HepG2 (cell line): ENCODE measurements around the gene ANO6. TPM values are rescaled to one million over a fixed set of nuclear protein-coding genes. Genes with fewer than 3 reads are reported as not detected.

Experiments
- ATAC-seq: fragments of 200-7000 bp; cut with Tn5 transposase; 3 replicates; pipeline ENCODE4 v1.9.1; 2020; ENCODE audit warnings: mild to moderate bottlenecking, moderate library complexity
- BruUV-seq: library from RNA; stranded (reverse); fragments of 400-500 nt; replicated peaks from 2 replicates; lab custom pipeline; 2021; lab: Mats Ljungman, UMichigan
- CTCF ChIA-PET: fragments of 300-600 bp; formaldehyde crosslinking; extraction: SDS; loops from one replicate; lab custom pipeline; 2021; ENCODE audit warnings: low total read pairs, inconsistent platforms, low intra/inter-chr PET ratio; lab: Yijun Ruan, JAX
- POLR2A ChIA-PET: fragments of 350-600 bp; sonication (Branson Sonifier 250); formaldehyde crosslinking; loops from one replicate; lab custom pipeline; 2020; ENCODE audit warnings: antibody characterized with exemption, inconsistent platforms; lab: Yijun Ruan, JAX
- DNase-seq: peaks from one replicate; pipeline ENCODE4 v3.0.0-alpha.2; 2015; ENCODE audit warnings: low spot score
- FAIRE-seq: peaks from 3 replicates; lab custom pipeline; 2011; peaks lifted over from hg19 to GRCh38; lab: Jason Lieb, UNC
- H2AFZ ChIP-seq: one replicate; pipeline ENCODE4 v1.6.1; 2011; ENCODE audit warnings: low read length, inconsistent platforms
- H3K27ac ChIP-seq: fragments of 300-600 bp; 3 replicates; pipeline ENCODE4 v1.8.0; 2011; ENCODE audit warnings: mixed run types, mild to moderate bottlenecking, mixed read lengths, low read length, inconsistent platforms; ENCODE audit not compliant: insufficient read depth; ENCODE audit errors: extremely low read length
- H3K27me3 ChIP-seq, 2 experiments: fragments of 200-600 bp in 1 of 2; 2 replicates in 1 of 2; 3 replicates in 1 of 2; pipeline versions ENCODE4 v1.6.0 to v1.8.0; 2011; ENCODE audit warnings: low read length in 2 of 2, mild to moderate bottlenecking in 2 of 2, moderate library complexity in 2 of 2, inconsistent platforms in 1 of 2; ENCODE audit not compliant: insufficient read depth in 2 of 2, control insufficient read depth in 1 of 2
- H3K36me3 ChIP-seq, 2 experiments: fragments of 200-600 bp in 1 of 2; replicated peaks in 1 of 2; 2 replicates in 1 of 2; 3 replicates in 1 of 2; pipeline versions ENCODE4 v1.5.1 to v1.8.0; 2011; ENCODE audit warnings: low read length in 2 of 2, inconsistent platforms in 1 of 2; ENCODE audit not compliant: insufficient read depth in 2 of 2, control insufficient read depth in 1 of 2
- H3K4me1 ChIP-seq: 2 replicates; pipeline ENCODE4 v1.5.1; 2012; ENCODE audit warnings: low read length, inconsistent platforms; ENCODE audit not compliant: insufficient read depth
- H3K4me2 ChIP-seq: 2 replicates; pipeline ENCODE4 v1.6.0; 2011; ENCODE audit warnings: low read depth, low read length, inconsistent platforms
- H3K4me3 ChIP-seq, 3 experiments: fragments of 200-600 bp in 1 of 3; sonication (generic), shearing (Covaris generic) in 1 of 3; replicated peaks in 1 of 3; 2 replicates each; pipeline ENCODE4 v1.5.1; 2011 to 2016; ENCODE audit warnings: low read length in 3 of 3, inconsistent platforms in 2 of 3, low read depth in 2 of 3, mild to moderate bottlenecking in 2 of 3, control low read depth in 1 of 3, mixed read lengths in 1 of 3; ENCODE audit not compliant: insufficient read depth in 1 of 3
- H3K79me2 ChIP-seq: one replicate; pipeline ENCODE4 v1.6.1; 2011; ENCODE audit warnings: low read length, inconsistent platforms; ENCODE audit not compliant: insufficient read depth
- H3K9ac ChIP-seq: 2 replicates; pipeline ENCODE4 v1.6.0; 2011; ENCODE audit warnings: mild to moderate bottlenecking, low read depth, low read length, inconsistent platforms; ENCODE audit not compliant: insufficient read depth
- H3K9me3 ChIP-seq: 2 replicates; pipeline ENCODE4 v1.5.1; 2012; ENCODE audit warnings: mild to moderate bottlenecking, low read length
- H4K20me1 ChIP-seq: 2 replicates; pipeline ENCODE4 v1.6.0; 2011; ENCODE audit warnings: inconsistent platforms, mild to moderate bottlenecking, low read length, moderate library complexity; ENCODE audit not compliant: insufficient read depth
- ATF3 ChIP-seq: sonication (generic); formaldehyde crosslinking; IDR thresholded peaks from 2 replicates; pipeline ENCODE4 v1.4.0; 2020; ENCODE audit warnings: missing genetic modification reagents
- ELK4 ChIP-seq: sonication (generic); formaldehyde crosslinking; IDR thresholded peaks from 2 replicates; pipeline ENCODE4 v1.9.0; 2021; ENCODE audit warnings: missing genetic modification reagents, borderline replicate concordance
- ISL2 ChIP-seq: sonication (generic); formaldehyde crosslinking; IDR thresholded peaks from 2 replicates; pipeline ENCODE4 v1.5.0; 2020; ENCODE audit warnings: missing genetic modification reagents
- NR2F1 ChIP-seq, 2 experiments: fragments of 450-650 bp in 1 of 2; formaldehyde crosslinking in 1 of 2; IDR thresholded peaks; 2 replicates each; pipeline versions ENCODE4 v1.5.0 to v1.6.1; 2016 to 2020; ENCODE audit warnings: mild to moderate bottlenecking in 1 of 2, missing compliant biosample characterization in 1 of 2, missing genetic modification reagents in 1 of 2, moderate library complexity in 1 of 2
- SP2 ChIP-seq: sonication (generic); formaldehyde crosslinking; IDR thresholded peaks from 2 replicates; pipeline ENCODE4 v1.5.1; 2020; ENCODE audit warnings: mild to moderate bottlenecking, missing genetic modification reagents
- STAG1 ChIP-seq: sonication (generic); formaldehyde crosslinking; IDR thresholded peaks from 2 replicates; pipeline ENCODE4 v1.4.0; 2020; ENCODE audit warnings: missing genetic modification reagents
- TRAFD1 ChIP-seq: sonication (generic); formaldehyde crosslinking; IDR thresholded peaks from 2 replicates; pipeline ENCODE4 v1.5.1; 2020; ENCODE audit warnings: missing genetic modification reagents, mild to moderate bottlenecking, borderline replicate concordance
- ZC3H13 ChIP-seq: sonication (generic); formaldehyde crosslinking; IDR thresholded peaks from 2 replicates; pipeline ENCODE4 v1.8.1; 2023; ENCODE audit warnings: mild to moderate bottlenecking, missing genetic modification reagents, moderate library complexity
- ZNF260 ChIP-seq: sonication (generic); formaldehyde crosslinking; IDR thresholded peaks from 2 replicates; pipeline ENCODE4 v1.4.0; 2020; ENCODE audit warnings: missing genetic modification reagents, low read depth, mild to moderate bottlenecking, borderline replicate concordance
- ZNF776 ChIP-seq: sonication (generic); formaldehyde crosslinking; IDR thresholded peaks from 2 replicates; pipeline ENCODE4 v1.4.0; 2020; ENCODE audit warnings: mild to moderate bottlenecking, missing genetic modification reagents
- WGBS: methylation state at CpG from one replicate; pipeline ENCODE4 v1.1.6; 2017; ENCODE audit warnings: low lambda C conversion rate; 5-methylcytosine and 5-hydroxymethylcytosine counted together
- in situ Hi-C: cut with HindIII; loops from 2 replicates; pipeline ENCODE4 v1.10.0; 2017; ENCODE audit warnings: low pct_unique_long_range_greater_than_20kb; ENCODE audit not compliant: extremely low pct_ligation_motif_present
- intact Hi-C: fragments of 100-400 bp; cut with micrococcal nuclease; formaldehyde crosslinking; loops from one replicate; pipeline ENCODE4 v1.10.0; 2022; ENCODE audit not compliant: unreplicated experiment
- polyA plus RNA-seq, 8 experiments: library from polyadenylated mRNA; depleted of rRNA in 3 of 8; stranded (reverse) in 7 of 8; unstranded in 1 of 8; fragments of >200 nt; fragmentation: Illumina TruSeq in 4 of 8; extraction: Trizol in 4 of 8; gene quantifications; 2 replicates each; pipeline versions ENCODE4 v1.2.1 to v1.2.3, GENCODE V29; 2011 to 2016; ENCODE audit warnings: low read depth in 4 of 8, missing spikeins in 1 of 8, mixed read lengths in 1 of 8; ENCODE audit not compliant: insufficient read depth in 1 of 8
- total RNA-seq, 5 experiments: library from RNA; depleted of rRNA; stranded (reverse); fragments of >200 nt; fragmentation: Illumina TruSeq; extraction: Trizol; gene quantifications; 2 replicates each; pipeline ENCODE4 v1.2.3, GENCODE V29; 2016; ENCODE audit warnings: low read depth in 1 of 5

Gene ANO6
- total and polyA plus RNA-seq, 2 of the 13 experiments (the other 11 are each of a cell fraction or from before 2014, with no cell fraction given), result 37.8 to 57.1 TPM

- no peaks in the 10 kb centered on the region for H3K79me2 ChIP-seq
- FAIRE-seq (no peak), DNase-seq (no peak), ATAC-seq (no peak)
- CTCF ChIA-PET, result no interaction called here
- no peak overlapping the region for H3K4me2 ChIP-seq
- BruUV-seq, result no TSS peak
- H3K4me1 ChIP-seq, result peaks cover 2% of the 10 kb centered on the region
- H4K20me1 ChIP-seq, result peaks cover 3% of the 10 kb centered on the region; the same call in 1 of the 2 replicates
- intact Hi-C loops, result no loop called here
- in situ Hi-C loops, result no loop called here
- H3K27me3 ChIP-seq, result no peaks in the 10 kb centered on the region
- 0 out of 5 replicates have a peak, but pooled peaks cover 0 to 2% of the 10 kb centered on the region in 2 experiments for H3K36me3 ChIP-seq
- no peaks in the 10 kb centered on the region for H3K9me3 ChIP-seq
- WGBS, result 100% methylated on average over 4 of the region's 4 CpGs
- H3K4me3 ChIP-seq, result no peak overlapping the region
- H2AFZ ChIP-seq, result no peak overlapping the region
- TF ChIP-seq STAG1, result no peak
- no peak for TF ChIP-seq ATF3 (CRISPR knock-in tag)
- TF ChIP-seq ISL2 (CRISPR knock-in tag), result no peak
- H3K9ac ChIP-seq, result no peak overlapping the region
- H3K27ac ChIP-seq, result no peak overlapping the region
- POLR2A ChIA-PET, result no interaction called here
These were observed 73.6 kb downstream of the ANO6 start for GRCh38 chr12:45289245-45290215.

GRCh38 chr12:45290216-45290605, 74.3 kb downstream of the ANO6 start:
- Histone ChIP-seq H2AFZ (no peak overlapping the region), H3K4me2 (no peak overlapping the region), H3K9me3 (no peaks in the 10 kb centered on the region), H3K4me1 (no peaks in the 10 kb centered on the region), H3K27me3 (no peaks in the 10 kb centered on the region), H3K4me3 (no peak overlapping the region), H4K20me1 (peaks cover 3% of the 10 kb centered on the region; the same call in 1 of the 2 replicates), H3K36me3 (0 out of 5 replicates have a peak, but pooled peaks cover 0 to 2% of the 10 kb centered on the region in 2 experiments), H3K9ac (no peak overlapping the region), H3K27ac (no peak overlapping the region), H3K79me2 (no peaks in the 10 kb centered on the region)
- no peak for DNase-seq
- WGBS, result 91% methylated on average over 2 of the region's 2 CpGs
- BruUV-seq, result no TSS peak
- in situ Hi-C loops, result no loop called here
- CTCF ChIA-PET, result no interaction called here
- TF ChIP-seq ZNF260 (CRISPR knock-in tag) (no peak), TRAFD1 (CRISPR knock-in tag) (no peak), ELK4 (no peak), ZC3H13 (CRISPR knock-in tag) (no peak), ZNF776 (CRISPR knock-in tag) (no peak), SP2 (CRISPR knock-in tag) (no peak), NR2F1 (CRISPR knock-in tag; IDR thresholded peaks at IDR 0.05) (no peak)
- no peak for FAIRE-seq
- ATAC-seq, result no peak
- intact Hi-C loops, result no loop called here
- POLR2A ChIA-PET, result no interaction called here
